Activated naive CD8-positive, alpha-beta T cell treated with anti-CD3 and anti-CD28 coated beads, Interleukin-2, amount 10 ng/mL, durations not matched to agents 7 days and 5 days (primary cell): ENCODE data around the gene SMARCA2. TPM values are rescaled to one million over a fixed set of nuclear protein-coding genes. Genes with fewer than 3 reads are reported as not detected.

Experiments used
- ATAC-seq: fragments of 150-1000 bp; cut with Tn5 transposase; one replicate; pipeline ENCODE4 v1.10.0; 2021; ENCODE audit warnings: low read depth, moderate library complexity
- POLR2A ChIA-PET: fragments of 350-600 bp; sonication (Branson Sonifier 250); formaldehyde crosslinking; loops from one replicate; lab custom pipeline; 2021; ENCODE audit warnings: antibody characterized with exemption; lab: Charles Lee
- DNase-seq: peaks from one replicate; pipeline ENCODE4 v3.0.0; 2021
- H3K27ac Mint-ChIP-seq: one replicate; pipeline ENCODE4 v1.8.0; 2022; ENCODE audit warnings: mild to moderate bottlenecking, mixed read lengths
- H3K27me3 Mint-ChIP-seq: one replicate; pipeline ENCODE4 v1.8.0; 2022; ENCODE audit warnings: mild to moderate bottlenecking, moderate library complexity, mixed read lengths
- H3K36me3 Mint-ChIP-seq: one replicate; pipeline ENCODE4 v1.8.0; 2021; ENCODE audit warnings: mild to moderate bottlenecking, mixed read lengths
- H3K4me1 Mint-ChIP-seq: one replicate; pipeline ENCODE4 v1.8.0; 2021; ENCODE audit warnings: mixed read lengths
- H3K4me3 Mint-ChIP-seq: one replicate; pipeline ENCODE4 v1.8.0; 2022; ENCODE audit warnings: mild to moderate bottlenecking, moderate library complexity, mixed read lengths
- H3K9me3 Mint-ChIP-seq: one replicate; pipeline ENCODE4 v1.8.0; 2021; ENCODE audit warnings: mixed read lengths
- total RNA-seq, 2 experiments: library from RNA; stranded (reverse); gene quantifications; one replicate each; pipeline ENCODE4 v1.2.3, GENCODE V29; 2021

The SMARCA2 gene
- total RNA-seq, 2 experiments from 2014 or later = 285 to 293 TPM

DNA sequence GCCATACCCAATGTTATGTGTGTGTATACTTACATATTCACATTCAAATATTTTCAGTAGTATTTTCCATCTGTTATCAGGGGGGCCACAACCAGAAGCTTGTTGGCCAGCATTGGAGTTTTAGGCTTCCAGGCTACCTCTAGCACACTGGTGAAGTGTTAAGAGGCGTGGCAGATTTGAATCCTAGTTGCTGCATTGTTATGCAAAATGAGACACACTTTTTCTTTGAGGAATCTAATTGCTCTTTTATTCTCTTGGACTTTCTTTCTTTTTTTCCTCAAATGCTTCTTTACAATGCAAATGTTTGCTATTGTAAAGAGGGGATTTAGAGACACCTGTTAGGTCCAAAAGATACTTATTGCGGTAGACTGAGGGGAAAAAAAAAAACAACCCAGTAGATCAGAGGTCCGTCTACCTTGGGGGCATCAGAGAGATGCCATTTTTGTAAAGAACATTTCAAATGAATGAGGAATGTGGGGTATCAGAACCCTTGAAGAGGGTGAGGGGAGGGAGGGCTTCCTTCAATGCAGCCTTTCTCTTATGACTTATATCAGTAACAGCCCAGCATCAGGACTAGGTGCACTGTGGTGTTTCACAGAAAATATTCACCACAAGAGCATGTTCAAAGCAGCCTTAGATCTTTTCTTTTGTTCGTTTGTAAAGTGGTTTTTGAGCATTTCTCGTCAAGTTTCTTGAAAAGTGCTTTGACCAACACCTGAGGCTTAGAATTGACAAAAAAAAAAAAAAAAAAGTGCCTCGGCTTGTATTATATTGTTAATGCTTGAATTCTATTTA lies 3.8 kb downstream of the SMARCA2 start:
- peak overlapping the region; percentile 99 for H3K27ac Mint-ChIP-seq
- ATAC-seq (peak; percentile 10), DNase-seq (no peak)
- POLR2A ChIA-PET = interaction anchor here (0.8 to 4.8 kb wide), 2 partner anchors 8 to 25 kb away, joined by 3 to 29 read pairs; no protein-coding TSS in a partner anchor
- H3K36me3 Mint-ChIP-seq = peaks cover 7% of the 10 kb centered on the region
- H3K4me1 Mint-ChIP-seq = peaks cover 49% of the 10 kb centered on the region
- no peaks in the 10 kb centered on the region for H3K27me3 Mint-ChIP-seq
- H3K4me3 Mint-ChIP-seq = peak overlapping the region; percentile 95
- no peaks in the 10 kb centered on the region for H3K9me3 Mint-ChIP-seq

DNA sequence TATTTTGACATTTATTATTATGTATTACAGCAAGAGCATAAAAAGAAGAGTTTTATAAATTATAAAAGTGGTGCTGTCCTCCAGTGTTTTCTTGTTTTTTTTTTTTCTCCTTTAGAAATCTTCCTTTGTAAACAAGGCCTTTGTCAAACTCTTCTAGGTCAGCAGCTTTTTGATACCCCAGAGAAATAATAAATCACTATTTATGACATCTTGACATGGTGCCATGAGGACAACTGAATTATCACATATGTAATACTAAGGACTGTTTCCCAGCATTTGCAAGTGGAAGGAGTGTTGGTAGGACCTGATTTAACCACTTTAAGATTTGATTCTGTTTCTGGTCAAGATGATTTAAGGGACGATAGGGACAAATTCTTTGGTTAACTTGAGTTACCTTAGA lies 4.6 kb downstream of the SMARCA2 start:
- Mint-ChIP-seq H3K27me3 (no peaks in the 10 kb centered on the region), H3K4me1 (peaks cover 56% of the 10 kb centered on the region), H3K27ac (peak overlapping the region; percentile 67), H3K4me3 (peak overlapping the region; percentile 95), H3K36me3 (peaks cover 9% of the 10 kb centered on the region), H3K9me3 (no peaks in the 10 kb centered on the region)
- POLR2A ChIA-PET = no interaction called here
- DNase-seq = no peak
- ATAC-seq = no peak

DNA sequence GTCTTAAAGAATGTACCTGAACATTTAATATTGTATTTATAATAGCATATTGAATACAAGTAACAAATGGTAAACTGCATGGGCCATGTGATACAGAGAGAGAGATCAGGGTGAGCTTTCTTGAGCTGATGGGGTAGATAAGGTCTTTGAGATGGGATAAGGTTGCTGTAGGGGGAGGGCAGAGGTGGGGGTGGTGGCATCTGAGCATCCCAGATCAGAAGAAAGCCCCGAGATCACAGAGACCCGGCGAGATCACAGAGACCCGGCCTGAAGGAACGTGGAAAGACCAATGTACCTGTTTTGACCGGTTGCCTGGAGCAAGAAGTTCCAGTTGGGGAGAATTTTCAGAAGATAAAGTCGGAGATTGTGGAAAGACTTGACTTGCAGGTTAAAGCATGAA lies 6.6 kb downstream of the SMARCA2 start:
- Mint-ChIP-seq H3K9me3 (no peaks in the 10 kb centered on the region), H3K27ac (peak overlapping the region; percentile 85), H3K36me3 (peaks cover 21% of the 10 kb centered on the region), H3K4me3 (peak overlapping the region; percentile 81), H3K4me1 (peaks cover 71% of the 10 kb centered on the region), H3K27me3 (no peaks in the 10 kb centered on the region)
- no peak for ATAC-seq
- DNase-seq = no peak
- POLR2A ChIA-PET = no interaction called here

DNA sequence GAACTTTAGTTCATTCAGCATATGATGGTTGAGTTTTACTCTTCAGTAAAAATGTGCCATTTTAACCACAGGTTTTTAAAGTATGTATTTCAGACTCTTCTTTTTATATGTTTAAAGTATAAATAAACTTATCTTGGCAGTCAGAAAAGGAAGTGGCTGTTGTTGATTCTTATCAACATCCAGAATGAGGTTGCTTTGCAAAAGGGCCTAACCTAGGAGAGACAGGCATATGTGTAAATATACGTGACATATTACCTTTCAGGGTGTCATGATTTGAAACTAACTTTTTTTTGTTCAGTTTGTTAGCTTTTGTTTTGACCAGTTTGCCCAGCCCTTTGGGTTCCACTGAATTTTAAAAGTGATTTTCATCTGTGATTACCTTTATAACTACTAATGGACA lies 7.4 kb downstream of the SMARCA2 start:
- no peaks in the 10 kb centered on the region for H3K9me3 Mint-ChIP-seq
- peak overlapping the region; percentile 85 for H3K27ac Mint-ChIP-seq
- ATAC-seq (peak; percentile 24), DNase-seq (no peak)
- peak overlapping the region; percentile 81 for H3K4me3 Mint-ChIP-seq
- H3K36me3 Mint-ChIP-seq = peaks cover 21% of the 10 kb centered on the region
- POLR2A ChIA-PET = interaction anchor here (0.6 to 2.6 kb wide), 2 partner anchors 16 to 31 kb away, joined by 3 to 9 read pairs; no protein-coding TSS in a partner anchor
- H3K27me3 Mint-ChIP-seq = no peaks in the 10 kb centered on the region
- peaks cover 76% of the 10 kb centered on the region for H3K4me1 Mint-ChIP-seq

DNA sequence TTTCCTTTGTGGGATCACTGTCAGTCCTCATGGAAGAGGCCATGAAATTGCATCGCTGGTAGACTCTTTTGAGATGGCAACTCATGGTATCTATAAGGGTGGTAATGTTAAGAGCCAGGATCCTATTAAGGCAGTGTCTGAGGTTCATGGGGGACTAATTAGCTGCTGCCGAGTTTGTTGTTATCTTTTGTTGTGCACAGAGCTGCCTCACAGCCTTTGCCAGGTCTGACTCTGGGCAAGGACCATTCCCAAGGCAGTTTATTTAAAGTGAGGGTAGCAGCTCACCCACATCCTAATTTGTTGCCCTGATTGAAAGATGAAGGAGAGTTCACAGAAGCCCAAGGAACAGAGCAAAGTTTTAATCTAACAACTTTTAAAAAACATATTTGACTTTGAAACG lies 7.9 kb downstream of the SMARCA2 start:
- no peaks in the 10 kb centered on the region for H3K27me3 Mint-ChIP-seq
- peak overlapping the region; percentile 81 for H3K4me3 Mint-ChIP-seq
- H3K4me1 Mint-ChIP-seq = peaks cover 78% of the 10 kb centered on the region
- POLR2A ChIA-PET = interaction anchor here (2.6 kb wide), 1 partner anchor 31 kb away, joined by 9 read pairs; no protein-coding TSS in a partner anchor
- DNase-seq (no peak), ATAC-seq (no peak)
- H3K9me3 Mint-ChIP-seq = no peaks in the 10 kb centered on the region
- H3K27ac Mint-ChIP-seq = peak overlapping the region; percentile 85
- H3K36me3 Mint-ChIP-seq = peaks cover 23% of the 10 kb centered on the region

DNA sequence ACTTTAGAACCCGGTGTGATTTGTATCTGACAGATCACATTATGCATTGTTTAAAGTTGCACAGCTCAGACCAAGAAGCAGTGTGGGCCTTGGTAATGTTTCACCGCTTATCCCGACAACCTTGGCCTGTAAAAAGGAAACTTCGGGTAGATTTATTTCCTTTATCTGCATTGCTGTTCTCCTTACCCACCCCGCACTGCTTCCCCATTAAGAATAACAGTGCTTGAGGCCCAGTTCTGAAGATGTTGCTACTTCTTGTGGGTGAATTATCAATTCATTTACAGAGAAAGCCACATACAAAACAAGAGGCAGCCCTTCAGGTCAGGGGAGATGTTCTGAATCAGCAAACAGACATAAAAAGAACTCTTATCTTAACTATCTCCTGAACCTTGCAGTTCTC lies 8.4 kb downstream of the SMARCA2 start:
- Mint-ChIP-seq H3K9me3 (no peaks in the 10 kb centered on the region), H3K27ac (peak overlapping the region; percentile 85), H3K4me3 (peak overlapping the region; percentile 81), H3K36me3 (peaks cover 27% of the 10 kb centered on the region), H3K4me1 (peaks cover 80% of the 10 kb centered on the region), H3K27me3 (no peaks in the 10 kb centered on the region)
- POLR2A ChIA-PET = interaction anchor here (1.0 to 2.6 kb wide), 2 partner anchors 9 to 30 kb away, joined by 3 to 9 read pairs; partner anchors contain the start of gene SMARCA2
- no peak for DNase-seq
- peak; percentile 10 for ATAC-seq

DNA sequence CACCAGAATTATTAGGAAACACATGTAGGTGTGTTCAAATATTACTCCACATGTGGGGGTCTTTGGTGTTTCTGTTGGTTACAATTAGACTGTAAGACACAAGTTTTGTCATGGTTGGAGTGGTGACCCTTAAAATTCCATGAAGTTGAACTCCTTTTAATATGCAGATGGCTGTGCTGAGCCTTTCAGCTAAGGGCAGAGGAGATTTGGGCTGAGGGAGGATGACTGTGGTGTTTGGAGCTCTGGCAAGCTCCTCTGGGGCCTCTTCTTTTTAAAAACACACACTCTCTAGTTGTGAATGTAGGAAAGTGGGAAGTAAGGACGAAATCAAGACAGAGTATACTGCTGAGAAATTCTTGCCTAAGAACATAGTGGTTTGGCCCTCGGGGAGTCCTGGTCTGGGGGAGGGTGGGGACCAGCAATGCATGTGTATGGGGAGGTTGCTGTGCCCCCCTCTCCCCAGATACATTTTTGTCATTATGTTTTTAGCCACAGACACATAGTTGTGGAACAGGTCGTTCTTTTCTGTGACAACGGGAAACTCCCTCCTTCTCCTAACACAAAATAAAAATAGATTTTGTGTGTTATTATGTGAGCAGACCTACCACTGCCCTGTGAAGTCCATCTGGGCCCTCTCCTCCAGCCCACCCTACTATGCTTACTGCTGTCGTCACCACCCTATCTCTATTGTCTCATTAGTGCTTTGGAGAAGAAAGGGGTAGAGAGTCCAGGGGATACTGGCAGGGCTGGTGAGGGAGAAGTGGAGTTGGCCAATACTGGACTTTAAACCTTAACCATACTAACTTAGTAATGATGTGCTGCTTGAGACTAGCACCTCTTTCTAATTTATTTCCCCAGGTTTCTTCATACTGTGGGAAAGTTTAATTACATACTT lies 10.0 kb downstream of the SMARCA2 start:
- POLR2A ChIA-PET = interaction anchor here (3.2 kb wide), 1 partner anchor 9 kb away, joined by 29 read pairs; the partner anchor contains the start of gene SMARCA2
- DNase-seq (no peak), ATAC-seq (no peak)
- peaks cover 81% of the 10 kb centered on the region for H3K4me1 Mint-ChIP-seq
- peaks cover 36% of the 10 kb centered on the region for H3K36me3 Mint-ChIP-seq
- H3K27me3 Mint-ChIP-seq = no peaks in the 10 kb centered on the region
- H3K9me3 Mint-ChIP-seq = no peaks in the 10 kb centered on the region
- peak overlapping the region; percentile 55 for H3K27ac Mint-ChIP-seq
- H3K4me3 Mint-ChIP-seq = peak overlapping the region; percentile 23

DNA sequence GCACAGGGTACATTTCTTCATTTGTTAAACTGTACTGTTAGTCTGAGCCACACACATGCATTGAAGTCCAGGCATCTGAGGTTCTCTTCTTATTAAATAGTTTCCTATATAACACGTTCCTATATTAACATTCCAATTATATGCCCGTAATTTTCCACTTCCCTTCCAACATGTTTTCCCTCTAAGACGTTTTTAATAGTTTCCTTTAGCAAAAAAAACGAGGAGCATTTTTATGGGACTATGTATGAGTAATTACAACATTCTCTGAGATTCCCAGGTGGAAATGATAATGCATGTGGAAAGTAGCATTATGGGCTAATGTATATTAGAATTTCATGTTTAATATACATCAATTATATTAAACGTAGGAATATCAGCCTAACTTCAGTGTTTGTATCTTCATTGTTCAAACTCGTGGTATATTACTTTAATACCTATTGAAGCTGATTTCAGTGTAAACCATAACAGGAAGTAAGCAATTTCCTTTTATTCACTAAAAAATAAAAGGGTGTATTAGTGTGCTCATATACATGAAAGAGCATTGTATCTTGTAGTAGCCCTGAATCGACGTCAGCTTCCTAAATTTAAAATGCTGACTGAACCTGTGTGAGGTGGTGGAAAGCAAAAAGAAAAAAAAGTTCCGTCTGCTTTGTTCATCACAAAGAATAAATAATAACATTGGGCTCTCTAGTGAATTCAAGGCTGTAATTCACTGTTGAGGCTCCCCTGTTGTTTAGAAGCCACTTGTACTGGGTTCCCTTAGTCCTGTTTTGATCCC lies 11.3 kb downstream of the SMARCA2 start:
- Mint-ChIP-seq H3K36me3 (peaks cover 39% of the 10 kb centered on the region), H3K9me3 (no peaks in the 10 kb centered on the region), H3K4me1 (peaks cover 79% of the 10 kb centered on the region), H3K27ac (peak overlapping the region; percentile 31), H3K27me3 (no peaks in the 10 kb centered on the region), H3K4me3 (no peak overlapping the region)
- POLR2A ChIA-PET = interaction anchor here (3.2 kb wide), 1 partner anchor 10 kb away, joined by 29 read pairs; the partner anchor contains the start of gene SMARCA2
- peak; percentile 18 for ATAC-seq
- DNase-seq = no peak

DNA sequence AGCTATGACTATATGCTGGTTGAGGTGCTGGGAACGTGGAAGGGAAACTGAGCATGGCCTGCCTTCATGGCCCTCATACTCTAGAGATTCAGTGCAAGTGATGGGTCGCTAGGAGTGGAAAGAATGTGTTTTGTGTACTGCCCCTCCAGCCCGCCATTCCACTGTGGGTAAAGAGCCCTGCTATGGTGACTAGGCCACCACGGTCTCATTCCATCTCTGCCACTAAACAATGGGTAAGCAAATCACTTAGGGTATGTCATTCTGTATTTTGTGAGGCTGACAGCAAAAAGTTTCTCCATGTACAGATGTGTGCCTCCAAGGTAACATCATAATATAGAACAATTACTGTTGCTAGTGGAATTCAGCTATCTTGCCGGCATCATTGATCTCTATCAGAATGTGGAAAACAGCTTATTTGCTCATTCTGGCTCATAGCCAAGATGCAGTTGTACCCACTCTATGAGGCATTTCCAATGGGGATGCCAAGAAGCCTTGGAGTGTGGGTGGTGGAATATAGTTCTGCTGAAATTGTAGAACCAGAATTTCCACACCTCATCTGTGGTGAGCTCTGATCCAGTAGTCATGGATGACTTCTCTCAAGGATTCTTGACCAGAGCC lies 12.5 kb downstream of the SMARCA2 start:
- H3K36me3 Mint-ChIP-seq = peaks cover 47% of the 10 kb centered on the region
- POLR2A ChIA-PET = interaction anchor here (3.2 kb wide), 1 partner anchor 11 kb away, joined by 29 read pairs; the partner anchor contains the start of gene SMARCA2
- peak overlapping the region; percentile 11 for H3K27ac Mint-ChIP-seq
- ATAC-seq = no peak
- H3K27me3 Mint-ChIP-seq = no peaks in the 10 kb centered on the region
- peaks cover 72% of the 10 kb centered on the region for H3K4me1 Mint-ChIP-seq
- no peak overlapping the region for H3K4me3 Mint-ChIP-seq
- DNase-seq = no peak
- H3K9me3 Mint-ChIP-seq = no peaks in the 10 kb centered on the region

DNA sequence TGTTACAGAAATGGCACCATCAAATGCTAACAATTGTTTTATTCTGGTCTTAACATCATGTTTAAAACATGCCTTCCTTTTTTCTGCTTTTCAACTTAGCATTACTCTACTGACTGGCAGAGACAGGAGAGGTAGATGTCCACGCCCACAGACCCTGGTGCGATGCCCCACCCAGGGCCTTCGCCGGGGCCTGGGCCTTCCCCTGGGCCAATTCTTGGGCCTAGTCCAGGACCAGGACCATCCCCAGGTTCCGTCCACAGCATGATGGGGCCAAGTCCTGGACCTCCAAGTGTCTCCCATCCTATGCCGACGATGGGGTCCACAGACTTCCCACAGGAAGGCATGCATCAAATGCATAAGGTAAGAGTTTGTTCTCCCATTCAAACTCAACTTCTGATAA lies 13.7 kb downstream of the SMARCA2 start:
- no peaks in the 10 kb centered on the region for H3K9me3 Mint-ChIP-seq
- POLR2A ChIA-PET = interaction anchor here (3.2 kb wide), 1 partner anchor 12 kb away, joined by 29 read pairs; the partner anchor contains the start of gene SMARCA2
- ATAC-seq (no peak), DNase-seq (no peak)
- H3K27me3 Mint-ChIP-seq = no peaks in the 10 kb centered on the region
- peaks cover 60% of the 10 kb centered on the region for H3K4me1 Mint-ChIP-seq
- H3K4me3 Mint-ChIP-seq = no peak overlapping the region
- peaks cover 53% of the 10 kb centered on the region for H3K36me3 Mint-ChIP-seq
- H3K27ac Mint-ChIP-seq = no peak overlapping the region

DNA sequence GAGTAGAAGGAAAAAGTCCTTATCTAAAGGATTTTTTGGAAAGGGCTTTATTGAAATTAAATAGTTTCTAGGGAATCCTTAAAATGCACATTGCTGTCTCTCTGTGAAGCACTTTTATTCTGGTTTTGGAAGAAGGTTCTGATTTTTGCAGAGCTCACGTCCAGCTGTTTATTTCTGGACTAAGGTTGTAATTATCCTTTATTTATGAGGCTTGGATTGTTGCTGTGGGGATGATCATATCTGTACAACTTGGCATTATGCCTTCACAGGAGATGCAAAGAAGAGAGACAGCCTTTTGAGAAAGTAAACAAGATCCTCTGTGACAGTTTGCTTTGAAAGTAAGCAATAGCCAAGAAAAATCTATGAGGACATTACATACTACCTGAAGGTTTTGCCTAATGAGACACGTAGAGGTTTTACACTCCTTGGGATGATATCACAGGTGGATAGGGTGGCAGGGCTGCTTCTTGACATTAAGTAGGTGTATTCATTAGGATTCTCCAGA lies 14.6 kb downstream of the SMARCA2 start:
- Mint-ChIP-seq H3K9me3 (no peaks in the 10 kb centered on the region), H3K36me3 (peaks cover 58% of the 10 kb centered on the region), H3K4me1 (peaks cover 55% of the 10 kb centered on the region), H3K27ac (no peak overlapping the region), H3K4me3 (no peak overlapping the region), H3K27me3 (no peaks in the 10 kb centered on the region)
- no peak for ATAC-seq
- DNase-seq = no peak
- POLR2A ChIA-PET = no interaction called here

DNA sequence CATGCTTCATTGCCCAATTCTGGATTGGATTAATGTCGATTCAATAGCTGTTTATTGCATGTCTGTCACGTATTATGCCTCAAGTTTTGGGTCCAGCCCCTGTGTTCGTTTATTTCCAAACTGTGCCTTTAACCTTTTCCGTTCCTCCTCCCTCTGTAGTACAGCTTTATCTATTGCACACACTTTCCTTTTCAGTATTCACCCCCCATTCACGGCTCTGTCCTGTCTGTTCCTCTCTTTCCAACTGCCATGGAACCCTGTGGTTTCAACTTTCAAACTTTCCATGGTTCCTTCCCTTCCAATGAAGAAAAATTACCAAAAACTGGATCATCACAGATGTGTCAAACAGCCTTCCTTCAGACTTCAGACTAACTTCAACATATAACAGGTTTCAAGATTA lies 17.1 kb downstream of the SMARCA2 start:
- Mint-ChIP-seq H3K36me3 (peaks cover 59% of the 10 kb centered on the region), H3K4me3 (no peak overlapping the region), H3K27ac (peak overlapping the region; percentile 66), H3K4me1 (peaks cover 51% of the 10 kb centered on the region), H3K9me3 (no peaks in the 10 kb centered on the region), H3K27me3 (no peaks in the 10 kb centered on the region)
- DNase-seq = no peak
- POLR2A ChIA-PET = interaction anchor here (1.3 to 1.9 kb wide), 2 partner anchors 14 to 17 kb away, joined by 3 to 4 read pairs; partner anchors contain the start of gene SMARCA2
- ATAC-seq = no peak
